Choroid plexus epithelial cell (primary cell): ENCODE measurements around the gene MBP.

ENCODE experiments used
- DNase-seq: peaks from one replicate; pipeline ENCODE4 v3.0.0-alpha.2; 2010; ENCODE audit warnings: low read depth
- H3K4me3 ChIP-seq: 2 replicates; pipeline ENCODE4 v1.5.1; 2011; ENCODE audit warnings: low read depth, mild to moderate bottlenecking, control low read depth, low read length, moderate library complexity
- CTCF ChIP-seq: conservative IDR thresholded peaks from 2 replicates; pipeline ENCODE4 v1.5.1; 2011; ENCODE audit warnings: low read depth, mild to moderate bottlenecking, control low read depth, inconsistent platforms, low read length, moderate library complexity

The MBP gene

GRCh38 chr18:77114415-77115191 is 18.0 kb downstream of the MBP start:
- TF ChIP-seq CTCF: no peak
- DNase-seq: peak; percentile 98
- no peak overlapping the region for H3K4me3 ChIP-seq

- no peak for TF ChIP-seq CTCF
- no peak for DNase-seq
- H3K4me3 ChIP-seq: no peak overlapping the region
Observed at GRCh38 chr18:77114152-77114414, 18.5 kb downstream of the MBP start.

- no peak for DNase-seq
- TF ChIP-seq CTCF: no peak
- H3K4me3 ChIP-seq: no peak overlapping the region
Observed at GRCh38 chr18:77113361-77114151, 19.0 kb downstream of the MBP start.

GRCh38 chr18:77112747-77113092 is 19.9 kb downstream of the MBP start:
- no peak overlapping the region for H3K4me3 ChIP-seq
- no peak for TF ChIP-seq CTCF
- no peak for DNase-seq

GRCh38 chr18:77111951-77112746 is 20.4 kb downstream of the MBP start:
- no peak for TF ChIP-seq CTCF
- DNase-seq: no peak
- no peak overlapping the region for H3K4me3 ChIP-seq

- no peak overlapping the region for H3K4me3 ChIP-seq
- no peak for TF ChIP-seq CTCF
- no peak for DNase-seq
Observed at GRCh38 chr18:77111449-77111848, 21.1 kb downstream of the MBP start.
